ACC112 (cell line): Measurements from ENCODE around the gene INSR.

ENCODE experiments used
- H2AFZ ChIP-seq: fragments of 200-600 bp; sonication (generic); one replicate; pipeline ENCODE4 v1.6.0; 2017; ENCODE audit warnings: antibody characterized with exemption, low read length; ENCODE audit not compliant: unreplicated experiment
- H3K27ac ChIP-seq: fragments of 200-600 bp; sonication (generic); 2 replicates; pipeline ENCODE4 v1.5.1; 2014; ENCODE audit warnings: low read depth, mild to moderate bottlenecking, antibody characterized with exemption, low read length, moderate library complexity
- H3K27me3 ChIP-seq: fragments of 200-600 bp; sonication (generic); 2 replicates; pipeline ENCODE4 v1.6.1; 2014; ENCODE audit warnings: mild to moderate bottlenecking, antibody characterized with exemption, low read length, moderate library complexity, mixed read lengths; ENCODE audit not compliant: insufficient read depth
- H3K36me3 ChIP-seq: fragments of 200-600 bp; sonication (generic); 2 replicates; pipeline ENCODE4 v1.6.1; 2016; ENCODE audit warnings: mild to moderate bottlenecking, antibody characterized with exemption, low read length, moderate library complexity, mixed read lengths; ENCODE audit not compliant: insufficient read depth
- H3K4me1 ChIP-seq: fragments of 200-600 bp; sonication (generic); one replicate; pipeline ENCODE4 v1.6.1; 2016; ENCODE audit warnings: low read length, mixed read lengths; ENCODE audit not compliant: insufficient read depth, unreplicated experiment, control insufficient read depth
- H3K4me3 ChIP-seq: fragments of 200-600 bp; sonication (generic); 2 replicates; pipeline ENCODE4 v1.5.1; 2014; ENCODE audit warnings: mild to moderate bottlenecking, low read depth, low read length
- H3K79me2 ChIP-seq: fragments of 200-600 bp; sonication (generic); one replicate; pipeline ENCODE4 v1.6.0; 2016; ENCODE audit warnings: low read length; ENCODE audit not compliant: control insufficient read depth, unreplicated experiment, insufficient read depth

INSR gene

GRCh38 chr19:7294558-7295212 lies 471 bp upstream of the INSR start:
- Histone ChIP-seq H3K36me3 (no peaks in the 10 kb centered on the region), H3K4me3 (peak overlapping the region; percentile 88), H3K27ac (no peak overlapping the region), H3K27me3 (no peaks in the 10 kb centered on the region), H3K4me1 (peaks cover 3% of the 10 kb centered on the region), H3K79me2 (no peaks in the 10 kb centered on the region), H2AFZ (peak overlapping the region; percentile 99)

- Histone ChIP-seq H3K36me3 (no peaks in the 10 kb centered on the region), H3K4me1 (peaks cover 3% of the 10 kb centered on the region), H3K4me3 (peak overlapping the region; percentile 88), H3K79me2 (no peaks in the 10 kb centered on the region), H2AFZ (no peak overlapping the region), H3K27me3 (no peaks in the 10 kb centered on the region), H3K27ac (no peak overlapping the region)
Observed at GRCh38 chr19:7292950-7293761, 1.1 kb downstream of the INSR start.

GRCh38 chr19:7292352-7292949 lies 1.8 kb downstream of the INSR start:
- Histone ChIP-seq H3K4me1 (peaks cover 3% of the 10 kb centered on the region), H3K27me3 (no peaks in the 10 kb centered on the region), H3K27ac (no peak overlapping the region), H3K4me3 (0 out of 2 replicates have a peak overlapping the region, but pooled peaks have one; percentile 88), H3K36me3 (no peaks in the 10 kb centered on the region), H3K79me2 (no peaks in the 10 kb centered on the region), H2AFZ (no peak overlapping the region)

GRCh38 chr19:7288977-7289376 lies 5.2 kb downstream of the INSR start:
- Histone ChIP-seq H2AFZ (no peak overlapping the region), H3K36me3 (no peaks in the 10 kb centered on the region), H3K4me3 (no peak overlapping the region), H3K27ac (no peak overlapping the region), H3K79me2 (no peaks in the 10 kb centered on the region), H3K4me1 (no peaks in the 10 kb centered on the region), H3K27me3 (no peaks in the 10 kb centered on the region)

- Histone ChIP-seq H3K36me3 (no peaks in the 10 kb centered on the region), H3K27me3 (no peaks in the 10 kb centered on the region), H2AFZ (no peak overlapping the region), H3K27ac (no peak overlapping the region), H3K4me1 (no peaks in the 10 kb centered on the region), H3K79me2 (no peaks in the 10 kb centered on the region), H3K4me3 (no peak overlapping the region)
Observed at GRCh38 chr19:7288131-7288530, 6.1 kb downstream of the INSR start.

- Histone ChIP-seq H3K27me3 (no peaks in the 10 kb centered on the region), H3K79me2 (no peaks in the 10 kb centered on the region), H3K4me1 (no peaks in the 10 kb centered on the region), H3K36me3 (no peaks in the 10 kb centered on the region), H3K4me3 (no peak overlapping the region), H2AFZ (no peak overlapping the region), H3K27ac (no peak overlapping the region)
Observed at GRCh38 chr19:7287722-7288121, 6.5 kb downstream of the INSR start.

GRCh38 chr19:7280940-7281666 lies 13.1 kb downstream of the INSR start:
- no peaks in the 10 kb centered on the region for H3K79me2 ChIP-seq

GRCh38 chr19:7272856-7273578 lies 21.2 kb downstream of the INSR start:
- no peak overlapping the region for H3K4me3 ChIP-seq
- H3K79me2 ChIP-seq = no peaks in the 10 kb centered on the region
- H3K27ac ChIP-seq = no peak overlapping the region
- no peaks in the 10 kb centered on the region for H3K27me3 ChIP-seq
- no peak overlapping the region for H2AFZ ChIP-seq
- H3K36me3 ChIP-seq = no peaks in the 10 kb centered on the region
- no peaks in the 10 kb centered on the region for H3K4me1 ChIP-seq

More at GRCh38 chr19:7280940-7281666, 13.1 kb downstream of the INSR start:
- Histone ChIP-seq H3K36me3 (no peaks in the 10 kb centered on the region), H2AFZ (no peak overlapping the region), H3K27ac (no peak overlapping the region), H3K4me3 (no peak overlapping the region), H3K27me3 (no peaks in the 10 kb centered on the region), H3K4me1 (no peaks in the 10 kb centered on the region)

- Histone ChIP-seq H3K4me3 (no peak overlapping the region), H3K27ac (no peak overlapping the region), H3K27me3 (no peaks in the 10 kb centered on the region), H3K36me3 (peaks cover 9% of the 10 kb centered on the region; the same call in 1 of the 2 replicates), H2AFZ (no peak overlapping the region), H3K79me2 (no peaks in the 10 kb centered on the region), H3K4me1 (no peaks in the 10 kb centered on the region)
Observed at GRCh38 chr19:7268705-7269098, 25.5 kb downstream of the INSR start.
